AG04450 (cell line): ENCODE measurements around the gene CDH19. TPM values are rescaled to one million over a fixed set of nuclear protein-coding genes. Genes with fewer than 3 reads are reported as not detected.

ENCODE experiments used
- CTCF ChIA-PET: fragments of 300-600, 350-600 bp; formaldehyde crosslinking; extraction: SDS; loops from one replicate; lab custom pipeline; 2022; ENCODE audit warnings: antibody characterized with exemption, inconsistent platforms; lab: Charles Lee
- POLR2A ChIA-PET: fragments of 350-600 bp; formaldehyde crosslinking; extraction: SDS; loops from one replicate; lab custom pipeline; 2021; ENCODE audit warnings: antibody characterized with exemption, inconsistent platforms; lab: Yijun Ruan, JAX
- DNase-seq: peaks from one replicate; pipeline ENCODE4 v3.0.0-alpha.2; 2011; ENCODE audit warnings: low read depth, low spot score
- H3K27ac ChIP-seq: one replicate; pipeline ENCODE4 v1.5.1; 2012; ENCODE audit warnings: low read depth, low read length, control low read depth
- H3K27me3 ChIP-seq: one replicate; pipeline ENCODE4 v1.6.0; 2012; ENCODE audit warnings: low read length; ENCODE audit not compliant: control insufficient read depth, insufficient read depth
- H3K4me3 ChIP-seq: 2 replicates; pipeline ENCODE4 v1.5.1; 2011; ENCODE audit warnings: mild to moderate bottlenecking, low read depth, low read length, control low read depth
- H3K9me3 ChIP-seq: 2 replicates; pipeline ENCODE4 v1.5.1; 2012; ENCODE audit warnings: low read length; ENCODE audit not compliant: control insufficient read depth, insufficient read depth
- CTCF ChIP-seq: IDR thresholded peaks from 2 replicates; pipeline ENCODE4 v1.5.1; 2011; ENCODE audit warnings: low read depth, low read length, control low read depth, inconsistent platforms
- polyA plus RNA-seq: library from polyadenylated mRNA; depleted of rRNA; stranded (reverse); fragments of >200 nt; gene quantifications from 2 replicates; pipeline ENCODE4 v1.2.3, GENCODE V29; 2011

The CDH19 gene
- polyA plus RNA-seq, 1 experiment = not detected

GRCh38 chr18:66548747-66549146, 55.1 kb downstream of the CDH19 start:
- Histone ChIP-seq H3K27me3 (no peaks in the 10 kb centered on the region), H3K27ac (no peak overlapping the region), H3K9me3 (peaks cover 2% of the 10 kb centered on the region; the same call in 1 of the 2 replicates), H3K4me3 (no peak overlapping the region)
- CTCF ChIA-PET = no interaction called here
- no peak for DNase-seq
- TF ChIP-seq CTCF = no peak
- POLR2A ChIA-PET = no interaction called here

- no peak for TF ChIP-seq CTCF
- ChIA-PET CTCF (no interaction called here), POLR2A (no interaction called here)
- peaks cover 5% of the 10 kb centered on the region; the same call in 1 of the 2 replicates for H3K9me3 ChIP-seq
- H3K27ac ChIP-seq = no peak overlapping the region
- no peak for DNase-seq
- H3K4me3 ChIP-seq = no peak overlapping the region
- no peaks in the 10 kb centered on the region for H3K27me3 ChIP-seq
Measured at GRCh38 chr18:66534110-66534509, 69.8 kb downstream of the CDH19 start.

GRCh38 chr18:66533693-66534092, 70.2 kb downstream of the CDH19 start:
- H3K4me3 ChIP-seq = no peak overlapping the region
- no peak for DNase-seq
- peaks cover 5% of the 10 kb centered on the region; the same call in 1 of the 2 replicates for H3K9me3 ChIP-seq
- no peak for TF ChIP-seq CTCF
- CTCF ChIA-PET = no interaction called here
- POLR2A ChIA-PET = no interaction called here
- H3K27ac ChIP-seq = no peak overlapping the region
- no peaks in the 10 kb centered on the region for H3K27me3 ChIP-seq

- CTCF ChIA-PET = no interaction called here
- POLR2A ChIA-PET = no interaction called here
- no peak for DNase-seq
Measured at GRCh38 chr18:66523219-66523991, 80.5 kb downstream of the CDH19 start.

More at GRCh38 chr18:66523219-66523991, 80.5 kb downstream of the CDH19 start:
- H3K27ac ChIP-seq = no peak overlapping the region
- H3K4me3 ChIP-seq = no peak overlapping the region
- peaks cover 20% of the 10 kb centered on the region for H3K9me3 ChIP-seq
- no peak for TF ChIP-seq CTCF
- no peaks in the 10 kb centered on the region for H3K27me3 ChIP-seq
